ENCODE data around the gene ITPR2. TPM values are rescaled to one million over a fixed set of nuclear protein-coding genes. Genes with fewer than 3 reads are reported as not detected.
A peak's percentile ranks its signal among the peaks of the same experiment; 100 is the strongest.

Gene ITPR2
- total and polyA plus RNA-seq, 2 of the 13 experiments (the other 11 are each of a cell fraction or from before 2014, with no cell fraction given): 31.9 to 81.9 TPM

GRCh38 chr12:26754148-26754547 lies 78.8 kb downstream of the ITPR2 start:
- no TSS peak for BruUV-seq (replicated peaks)
- TF ChIP-seq NFRKB (IDR thresholded peaks at IDR 0.05) (no peak), ZSCAN5A (CRISPR knock-in tag; IDR thresholded peaks at IDR 0.05; ENCODE audit: borderline replicate concordance) (no peak), YEATS2 (CRISPR knock-in tag; IDR thresholded peaks at IDR 0.05; ENCODE audit: borderline replicate concordance) (no peak), STAG1 (CRISPR knock-in tag; IDR thresholded peaks at IDR 0.05) (no peak)
- peaks cover 81% of the 10 kb centered on the region for H3K79me2 ChIP-seq (ENCODE audit: insufficient read depth, low read length)
- H3K27me3 ChIP-seq (ENCODE audit: control insufficient read depth in 1 of 2, insufficient read depth in 2 of 2, low read length in 2 of 2): no peaks in the 10 kb centered on the region
- H3K27ac ChIP-seq (ENCODE audit: extremely low read length, insufficient read depth, low read length): no peak overlapping the region
- WGBS (ENCODE audit: low lambda C conversion rate): 92% methylated on average over 3 of the region's 3 CpGs
- H2AFZ ChIP-seq (ENCODE audit: low read length): no peak overlapping the region
- peaks cover 0 to 21% of the 10 kb centered on the region in 2 experiments; a peak in 3 of 5 replicates for H3K36me3 ChIP-seq (replicated peaks in 1 of 2; ENCODE audit: control insufficient read depth in 1 of 2, insufficient read depth in 2 of 2, low read length in 2 of 2)
- CTCF ChIA-PET (ENCODE audit: low intra/inter-chr PET ratio, low total read pairs): no interaction called here
- DNase-seq (ENCODE audit: low spot score) (no peak), FAIRE-seq (no peak), ATAC-seq (no peak)
- H4K20me1 ChIP-seq (ENCODE audit: insufficient read depth, low read length): no peaks in the 10 kb centered on the region
- no peak overlapping the region for H3K4me2 ChIP-seq (ENCODE audit: low read depth, low read length)
- intact Hi-C loops (cut with micrococcal nuclease; ENCODE audit: unreplicated experiment): no loop called here
- no peak overlapping the region for H3K4me3 ChIP-seq (replicated peaks in 1 of 3; ENCODE audit: insufficient read depth in 1 of 3, low read depth in 2 of 3, low read length in 3 of 3)
- H3K9me3 ChIP-seq (ENCODE audit: low read length): peaks cover 16% of the 10 kb centered on the region
- peaks cover 61% of the 10 kb centered on the region for H3K4me1 ChIP-seq (ENCODE audit: insufficient read depth, low read length)
- no peak overlapping the region for H3K9ac ChIP-seq (ENCODE audit: insufficient read depth, low read depth, low read length)
- in situ Hi-C loops (cut with HindIII; ENCODE audit: extremely low pct_ligation_motif_present, low pct_unique_long_range_greater_than_20kb): no loop called here
- POLR2A ChIA-PET: interaction anchor here (0.9 to 1.4 kb wide), 3 partner anchors 9 to 15 kb away, joined by 3 to 4 read pairs (median 3); no protein-coding TSS in a partner anchor

- BruUV-seq (replicated peaks): no TSS peak
- Histone ChIP-seq H3K9me3 (ENCODE audit: low read length) (peaks cover 8% of the 10 kb centered on the region), H3K27ac (ENCODE audit: extremely low read length, insufficient read depth, low read length) (peak overlapping the region; percentile 33), H3K4me1 (ENCODE audit: insufficient read depth, low read length) (peaks cover 90% of the 10 kb centered on the region), H4K20me1 (ENCODE audit: insufficient read depth, low read length) (no peaks in the 10 kb centered on the region), H3K27me3 (ENCODE audit: control insufficient read depth in 1 of 2, insufficient read depth in 2 of 2, low read length in 2 of 2) (no peaks in the 10 kb centered on the region), H3K36me3 (replicated peaks in 1 of 2; ENCODE audit: control insufficient read depth in 1 of 2, insufficient read depth in 2 of 2, low read length in 2 of 2) (peaks cover 0 to 15% of the 10 kb centered on the region in 2 experiments; a peak in 3 of 5 replicates), H3K9ac (ENCODE audit: insufficient read depth, low read depth, low read length) (no peak overlapping the region), H3K79me2 (ENCODE audit: insufficient read depth, low read length) (peaks cover 85% of the 10 kb centered on the region), H3K4me3 (replicated peaks in 1 of 3; ENCODE audit: insufficient read depth in 1 of 3, low read depth in 2 of 3, low read length in 3 of 3) (no peak overlapping the region), H2AFZ (ENCODE audit: low read length) (no peak overlapping the region), H3K4me2 (ENCODE audit: low read depth, low read length) (no peak overlapping the region)
- ChIA-PET CTCF (ENCODE audit: low intra/inter-chr PET ratio, low total read pairs) (no interaction called here), POLR2A (interaction anchor here (1.4 kb wide), 1 partner anchor 15 kb away, joined by 7 read pairs; no protein-coding TSS in a partner anchor)
- 77% methylated on average over 4 of the region's 4 CpGs for WGBS (ENCODE audit: low lambda C conversion rate)
- in situ Hi-C loops (cut with HindIII; ENCODE audit: extremely low pct_ligation_motif_present, low pct_unique_long_range_greater_than_20kb) (no loop called here), intact Hi-C loops (cut with micrococcal nuclease; ENCODE audit: unreplicated experiment) (no loop called here)
- ATAC-seq (no peak), FAIRE-seq (no peak), DNase-seq (ENCODE audit: low spot score) (no peak)
- TF ChIP-seq TARDBP (CRISPR knock-in tag; IDR thresholded peaks at IDR 0.05) (0 out of 2 replicates have a peak, but pooled peaks have one; percentile 22), SMARCE1 (IDR thresholded peaks at IDR 0.05; ENCODE audit: borderline replicate concordance) (no peak)
These were observed 81.8 kb downstream of the ITPR2 start for GRCh38 chr12:26751179-26751578.
